Uterus (tissue), 4 donors: ENCODE data around the gene ANKLE1. TPM values are rescaled to one million over a fixed set of nuclear protein-coding genes. Genes with fewer than 3 reads are reported as not detected.

Experiments
- DNase-seq, 2 donors: peaks; one replicate each; pipeline ENCODE4 v3.0.0-alpha.2; 2019 to 2020
- H3K27ac ChIP-seq, 2 donors: fragments of 200-600 bp; sonication (generic); 1 replicate in 1 of 2; 2 replicates in 1 of 2; pipeline ENCODE4 v1.5.1; 2016 to 2018
- H3K27me3 ChIP-seq, 2 donors: fragments of 200-600 bp; sonication (generic); one replicate each; pipeline ENCODE4 v1.5.1; 2018 to 2019; ENCODE audit warnings: control low read depth in 1 of 2
- H3K36me3 ChIP-seq, 2 donors: fragments of 200-600 bp; sonication (generic); one replicate each; pipeline ENCODE4 v1.5.1; 2019; ENCODE audit warnings: control low read depth in 1 of 2
- H3K4me1 ChIP-seq, 2 donors: fragments of 200-600 bp; sonication (generic); one replicate each; pipeline ENCODE4 v1.5.1; 2018 to 2019; ENCODE audit warnings: control low read depth in 1 of 2
- H3K4me3 ChIP-seq, 2 donors: fragments of 200-600 bp; sonication (generic); 1 replicate in 1 of 2; 2 replicates in 1 of 2; pipeline ENCODE4 v1.5.1; 2018 to 2019; ENCODE audit warnings: mild to moderate bottlenecking in 1 of 2
- H3K9me3 ChIP-seq, 2 donors: fragments of 200-600 bp; sonication (generic); one replicate each; pipeline ENCODE4 v1.5.1; 2019; ENCODE audit warnings: control low read depth in 1 of 2
- POLR2A ChIP-seq, 2 donors: fragments of 450-650 bp; IDR thresholded peaks; one replicate each; pipeline ENCODE4 v1.6.1; 2016; ENCODE audit warnings: antibody characterized with exemption in 2 of 2, mild to moderate bottlenecking in 1 of 2, moderate library complexity in 1 of 2
- intact Hi-C: fragments of 100-400 bp; cut with DNase I; formaldehyde crosslinking; loops from one replicate; pipeline ENCODE4 v1.15.1; 2023; ENCODE audit warnings: low total_unique reads
- total RNA-seq, 4 donors: library from RNA; depleted of rRNA in 3 of 4; stranded (reverse); fragments of >200 nt in 3 of 4; gene quantifications; one replicate each; pipeline versions ENCODE4 v1.1.0 to v1.2.4, GENCODE V29; 2014 to 2023
- TF ChIP-seq, protein P1 (sequence below), 4 experiments: fragments of 200-600 bp in 2 of 4; fragments of 450-650 bp in 2 of 4; sonication (generic) in 2 of 4; IDR thresholded peaks; one replicate each; pipeline ENCODE4 v1.5.1; 2016 to 2019; ENCODE audit warnings: antibody characterized with exemption in 4 of 4, mild to moderate bottlenecking in 2 of 4, moderate library complexity in 1 of 4
- donor health status: DM: yes; HTN: yes; CAD: no.

Gene ANKLE1
- total RNA-seq, 4 donors from 2014 or later: 1.6 to 2.4 TPM; not detected in 2

DNA sequence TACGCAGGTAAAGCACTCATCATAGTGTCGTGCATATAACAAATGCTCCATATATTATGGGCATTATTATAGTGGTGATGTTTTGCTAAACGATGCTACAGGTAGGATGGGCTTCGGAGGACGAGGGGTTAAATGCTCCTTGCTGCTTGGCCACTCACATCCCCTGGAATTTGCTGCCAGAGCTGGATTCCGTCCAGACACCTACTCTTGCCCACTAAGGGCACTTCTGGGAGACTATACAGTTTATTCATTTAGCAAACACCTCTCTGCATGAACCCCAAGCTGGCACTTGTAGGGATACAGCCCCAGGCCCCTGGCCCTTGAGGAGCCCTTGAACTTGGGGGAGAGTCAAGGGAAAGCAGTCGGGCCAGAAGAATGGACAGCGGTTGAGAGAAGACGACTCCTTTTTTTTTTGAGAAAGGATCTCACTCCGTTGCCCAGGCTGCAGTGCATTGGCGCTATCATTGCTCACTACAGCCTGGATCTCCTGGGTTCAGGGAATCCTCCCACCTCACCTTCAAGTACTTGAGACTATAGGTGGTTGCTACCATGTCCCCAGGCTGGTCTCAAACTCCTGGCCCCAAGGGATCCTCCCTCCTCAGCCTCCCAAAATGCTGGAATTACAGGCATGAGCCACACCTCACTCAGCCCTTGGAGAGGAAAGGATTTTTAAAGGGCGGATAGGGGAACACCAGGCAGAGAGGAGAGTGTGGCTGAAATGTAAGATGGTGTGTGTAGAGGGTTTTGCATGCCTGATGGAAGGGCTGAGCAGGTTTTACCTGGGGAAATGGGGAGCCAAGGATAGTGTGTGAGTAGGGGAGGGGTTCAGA, 22.9 kb downstream of the ANKLE1 start:
- Histone ChIP-seq H3K27ac (peak overlapping the region; percentile 88 to 89), H3K4me3 (no peak overlapping the region), H3K36me3 (no peaks in the 10 kb centered on the region), H3K4me1 (peaks cover 0 to 20% of the 10 kb centered on the region in 2 donors), H3K9me3 (no peaks in the 10 kb centered on the region), H3K27me3 (no peaks in the 10 kb centered on the region)
- intact Hi-C loops: no loop called here
- peak in 1 of 2 donors; percentile 29 for DNase-seq
- no peak for TF ChIP-seq POLR2A (IDR thresholded peaks at IDR 0.05)
- TF ChIP-seq, protein P1, sequence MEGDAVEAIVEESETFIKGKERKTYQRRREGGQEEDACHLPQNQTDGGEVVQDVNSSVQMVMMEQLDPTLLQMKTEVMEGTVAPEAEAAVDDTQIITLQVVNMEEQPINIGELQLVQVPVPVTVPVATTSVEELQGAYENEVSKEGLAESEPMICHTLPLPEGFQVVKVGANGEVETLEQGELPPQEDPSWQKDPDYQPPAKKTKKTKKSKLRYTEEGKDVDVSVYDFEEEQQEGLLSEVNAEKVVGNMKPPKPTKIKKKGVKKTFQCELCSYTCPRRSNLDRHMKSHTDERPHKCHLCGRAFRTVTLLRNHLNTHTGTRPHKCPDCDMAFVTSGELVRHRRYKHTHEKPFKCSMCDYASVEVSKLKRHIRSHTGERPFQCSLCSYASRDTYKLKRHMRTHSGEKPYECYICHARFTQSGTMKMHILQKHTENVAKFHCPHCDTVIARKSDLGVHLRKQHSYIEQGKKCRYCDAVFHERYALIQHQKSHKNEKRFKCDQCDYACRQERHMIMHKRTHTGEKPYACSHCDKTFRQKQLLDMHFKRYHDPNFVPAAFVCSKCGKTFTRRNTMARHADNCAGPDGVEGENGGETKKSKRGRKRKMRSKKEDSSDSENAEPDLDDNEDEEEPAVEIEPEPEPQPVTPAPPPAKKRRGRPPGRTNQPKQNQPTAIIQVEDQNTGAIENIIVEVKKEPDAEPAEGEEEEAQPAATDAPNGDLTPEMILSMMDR (IDR thresholded peaks at IDR 0.05): no peak

- Histone ChIP-seq H3K36me3 (no peaks in the 10 kb centered on the region), H3K4me3 (peak overlapping the region; percentile 53 to 77), H3K27ac (peak overlapping the region; percentile 75 to 89), H3K27me3 (no peaks in the 10 kb centered on the region), H3K9me3 (no peaks in the 10 kb centered on the region), H3K4me1 (peaks cover 0 to 24% of the 10 kb centered on the region in 2 donors)
- no peak for DNase-seq
- TF ChIP-seq POLR2A (IDR thresholded peaks at IDR 0.05): no peak
- TF ChIP-seq, protein P1 (IDR thresholded peaks at IDR 0.05): no peak
- intact Hi-C loops: no loop called here
Observed at GRCh38 chr19:17305216-17305516, 23.5 kb downstream of the ANKLE1 start.

DNA sequence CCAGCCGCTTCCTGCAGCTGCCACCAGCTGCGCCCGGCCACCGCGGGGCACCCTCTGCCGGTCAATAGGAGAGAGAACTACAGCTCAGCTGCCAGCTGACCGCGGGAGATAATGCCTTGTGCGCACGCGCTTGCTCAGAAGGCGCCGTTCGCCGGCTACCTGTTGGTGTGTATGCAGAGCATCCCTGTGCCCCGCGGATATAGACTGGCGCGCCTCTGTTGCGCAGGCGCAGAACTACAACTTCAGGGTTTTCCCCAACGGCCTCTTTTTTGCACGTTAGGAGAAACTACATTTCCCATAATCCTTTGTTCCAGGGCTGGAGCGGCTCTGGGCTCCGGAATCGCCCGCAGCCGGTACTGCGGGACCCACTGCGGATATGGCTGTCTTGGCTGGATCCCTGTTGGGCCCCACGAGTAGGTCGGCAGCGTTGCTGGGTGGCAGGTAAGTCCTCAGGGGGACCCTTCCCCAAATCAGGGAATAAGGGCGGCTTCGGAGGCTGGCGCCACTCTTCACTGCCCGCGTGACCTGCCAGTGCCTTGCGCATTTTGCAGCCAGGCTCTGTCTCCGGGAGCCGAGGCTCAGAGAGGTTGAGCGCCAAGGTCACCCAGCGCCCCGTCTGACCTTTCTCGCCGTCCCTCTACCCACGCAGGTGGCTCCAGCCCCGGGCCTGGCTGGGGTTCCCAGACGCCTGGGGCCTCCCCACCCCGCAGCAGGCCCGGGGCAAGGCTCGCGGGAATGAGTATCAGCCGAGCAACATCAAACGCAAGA, 24.0 kb downstream of the ANKLE1 start, which contains the start of gene MRPL34:
Gene MRPL34 (plus strand): TSS at position 356 of the 768 bp plus-strand sequence. CDS start 21 bp downstream, at position 377.
- peak within 1 kb of the TSS; percentile 75 to 89 for H3K27ac ChIP-seq
- peaks cover 0 to 28% of the 10 kb centered on the region in 2 donors for H3K4me1 ChIP-seq
- H3K36me3 ChIP-seq: no peaks in the 10 kb centered on the region
- H3K9me3 ChIP-seq: no peaks in the 10 kb centered on the region
- peak; percentile 95 to 97 for DNase-seq
- H3K27me3 ChIP-seq: no peaks in the 10 kb centered on the region
- peak within 1 kb of the TSS; percentile 53 to 77 for H3K4me3 ChIP-seq
- TF ChIP-seq, protein P1 (IDR thresholded peaks at IDR 0.05): peak; percentile 70 to 93 (median 85)
- peak; percentile 70 to 91 for TF ChIP-seq POLR2A (IDR thresholded peaks at IDR 0.05)
- intact Hi-C loops: no loop called here

- H3K9me3 ChIP-seq: no peaks in the 10 kb centered on the region
- intact Hi-C loops: no loop called here
- H3K4me3 ChIP-seq: peak overlapping the region; percentile 53 to 77
- DNase-seq: no peak
- peaks cover 0 to 28% of the 10 kb centered on the region in 2 donors for H3K4me1 ChIP-seq
- no peaks in the 10 kb centered on the region for H3K36me3 ChIP-seq
- TF ChIP-seq POLR2A (IDR thresholded peaks at IDR 0.05): no peak
- no peaks in the 10 kb centered on the region for H3K27me3 ChIP-seq
- H3K27ac ChIP-seq: peak overlapping the region; percentile 75 to 89
Observed at GRCh38 chr19:17306285-17306714, 24.6 kb downstream of the ANKLE1 start.

GRCh38 chr19:17307876-17308377, 26.2 kb downstream of the ANKLE1 start:
- Histone ChIP-seq H3K36me3 (no peaks in the 10 kb centered on the region), H3K9me3 (no peaks in the 10 kb centered on the region), H3K4me1 (peaks cover 0 to 21% of the 10 kb centered on the region in 2 donors), H3K27ac (no peak overlapping the region), H3K27me3 (no peaks in the 10 kb centered on the region), H3K4me3 (no peak overlapping the region)
- intact Hi-C loops: no loop called here
- DNase-seq: no peak
- TF ChIP-seq, protein P1 (IDR thresholded peaks at IDR 0.05): no peak
- TF ChIP-seq POLR2A (IDR thresholded peaks at IDR 0.05): no peak
